Measurements from ENCODE around the gene ELP5.

ELP5 gene

GRCh38 chr17:7219229-7219811 is 32.7 kb upstream of the ELP5 start:
- no peak for DNase-seq

DNA sequence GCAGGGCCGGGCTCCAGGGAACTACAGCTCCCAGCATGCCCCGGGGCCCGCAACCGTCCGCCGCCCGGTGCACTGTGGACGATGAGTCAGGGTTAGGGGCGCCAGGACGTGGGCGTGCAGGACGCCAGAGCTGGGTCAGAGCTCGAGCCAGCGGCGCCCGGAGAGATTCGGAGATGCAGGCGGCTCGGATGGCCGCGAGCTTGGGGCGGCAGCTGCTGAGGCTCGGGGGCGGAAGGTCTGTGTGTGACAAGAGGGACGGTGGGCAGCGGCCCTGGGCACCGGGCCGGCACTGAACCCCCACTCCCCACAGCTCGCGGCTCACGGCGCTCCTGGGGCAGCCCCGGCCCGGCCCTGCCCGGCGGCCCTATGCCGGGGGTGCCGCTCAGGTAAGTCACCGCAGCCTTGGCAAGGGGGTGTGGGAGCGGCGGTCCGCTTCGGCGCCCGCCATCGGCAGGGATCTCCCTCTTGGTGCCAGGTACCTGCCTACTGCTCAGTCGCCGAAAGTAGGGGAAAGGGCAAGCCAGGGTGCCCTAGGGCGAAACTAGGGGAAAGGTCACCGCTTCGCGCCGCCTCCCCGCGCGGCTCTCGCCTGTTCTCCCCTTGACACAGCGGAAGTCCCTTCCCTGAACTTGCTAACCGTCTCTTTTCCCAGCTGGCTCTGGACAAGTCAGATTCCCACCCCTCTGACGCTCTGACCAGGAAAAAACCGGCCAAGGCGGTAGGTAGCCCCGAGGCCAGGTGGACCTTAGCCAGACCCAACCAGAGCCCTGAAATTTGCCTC is 32.0 kb upstream of the ELP5 start, which contains the start of the genes ACADVL and DLG4:
ACADVL (plus strand) TSS at position 127 of the 781 bp plus-strand sequence; CDS start at position 174, 47 bp downstream.
DLG4 (minus strand) TSS at position 25 of the 781 bp plus-strand sequence.
- peak; percentile 75 for DNase-seq

DNA sequence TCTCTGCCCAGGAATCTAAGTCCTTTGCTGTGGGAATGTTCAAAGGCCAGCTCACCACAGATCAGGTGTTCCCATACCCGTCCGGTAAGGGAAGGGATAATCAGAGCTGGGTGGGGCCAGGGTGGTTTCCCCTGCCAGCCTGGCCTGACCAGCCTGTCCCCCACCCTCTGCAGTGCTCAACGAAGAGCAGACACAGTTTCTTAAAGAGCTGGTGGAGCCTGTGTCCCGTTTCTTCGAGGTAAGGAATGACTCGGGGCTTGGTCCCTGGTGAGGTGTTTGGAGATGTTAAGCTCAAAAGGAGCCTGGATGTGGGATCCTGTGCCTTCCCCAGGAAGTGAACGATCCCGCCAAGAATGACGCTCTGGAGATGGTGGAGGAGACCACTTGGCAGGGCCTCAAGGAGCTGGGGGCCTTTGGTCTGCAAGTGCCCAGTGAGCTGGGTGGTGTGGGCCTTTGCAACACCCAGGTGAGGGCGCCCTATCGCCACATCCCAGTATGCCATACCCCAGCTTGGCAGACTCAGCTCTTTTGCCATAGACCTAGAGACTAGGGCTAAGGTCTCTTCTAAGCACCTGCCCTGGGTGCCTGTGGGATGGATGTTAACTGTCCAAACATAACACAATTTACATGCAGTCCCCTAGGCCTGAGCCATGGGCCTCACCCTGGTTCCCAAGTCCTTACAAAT is 31.3 kb upstream of the ELP5 start:
- DNase-seq: peak; percentile 59

GRCh38 chr17:7221278-7222092 is 30.5 kb upstream of the ELP5 start:
- DNase-seq: no peak

DNA sequence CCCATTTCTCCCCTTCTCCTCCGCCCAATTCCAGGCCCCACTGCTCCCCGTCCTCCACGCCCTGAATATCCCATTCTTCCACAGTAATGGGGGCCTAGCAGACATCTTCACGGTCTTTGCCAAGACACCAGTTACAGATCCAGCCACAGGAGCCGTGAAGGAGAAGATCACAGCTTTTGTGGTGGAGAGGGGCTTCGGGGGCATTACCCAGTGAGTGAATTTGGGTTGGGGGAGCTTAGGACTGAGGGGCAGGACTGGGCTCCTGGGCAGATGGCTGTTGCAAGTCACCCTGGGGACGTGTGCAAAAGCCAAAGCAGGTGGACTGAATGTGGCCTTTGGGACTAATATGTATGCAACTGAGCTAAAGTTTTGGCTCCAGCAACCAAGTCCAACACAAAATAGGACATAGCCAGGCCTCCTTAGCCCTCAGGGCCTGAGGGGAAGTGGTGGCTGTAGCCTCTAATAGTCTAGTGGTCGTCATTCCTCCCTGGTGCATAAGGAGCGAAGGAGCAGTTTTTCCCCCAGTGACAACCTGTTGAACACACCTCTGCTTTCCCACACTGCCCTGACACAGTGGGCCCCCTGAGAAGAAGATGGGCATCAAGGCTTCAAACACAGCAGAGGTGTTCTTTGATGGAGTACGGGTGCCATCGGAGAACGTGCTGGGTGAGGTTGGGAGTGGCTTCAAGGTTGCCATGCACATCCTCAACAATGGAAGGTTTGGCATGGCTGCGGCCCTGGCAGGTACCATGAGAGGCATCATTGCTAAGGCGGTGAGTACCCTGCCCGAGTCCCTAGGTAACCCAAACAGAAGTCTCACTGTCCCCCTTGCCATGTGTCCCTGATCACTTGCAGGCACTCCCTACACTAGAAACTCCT is 29.7 kb upstream of the ELP5 start:
- DNase-seq: no peak

DNA sequence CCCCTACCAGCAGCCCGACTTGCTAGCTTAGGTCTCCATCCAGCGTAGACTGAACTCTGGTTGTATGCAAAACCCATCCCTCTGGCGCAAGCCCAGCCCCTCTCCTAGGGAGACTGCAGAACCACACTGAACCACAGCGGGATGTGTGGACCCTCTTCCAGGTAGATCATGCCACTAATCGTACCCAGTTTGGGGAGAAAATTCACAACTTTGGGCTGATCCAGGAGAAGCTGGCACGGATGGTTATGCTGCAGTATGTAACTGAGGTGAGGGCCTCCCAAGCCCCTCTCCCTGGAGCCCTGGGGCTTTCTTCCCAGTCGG is 29.1 kb upstream of the ELP5 start:
- DNase-seq: no peak

DNA sequence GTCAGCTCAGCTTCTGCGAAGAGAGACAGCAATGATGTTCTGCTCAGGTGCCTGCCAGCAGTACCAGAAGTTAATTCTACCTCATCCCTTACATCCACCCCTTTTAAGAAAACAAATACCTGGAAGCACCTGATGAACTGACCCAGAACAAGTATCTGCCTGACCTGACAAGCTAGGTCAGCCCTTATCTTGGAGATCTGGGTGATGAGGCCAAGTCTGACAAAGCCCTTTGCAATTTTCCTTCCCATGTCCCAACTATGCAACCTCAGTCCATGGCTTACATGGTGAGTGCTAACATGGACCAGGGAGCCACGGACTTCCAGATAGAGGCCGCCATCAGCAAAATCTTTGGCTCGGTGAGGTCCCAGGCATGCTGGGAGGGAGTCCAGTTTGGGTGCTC is 28.6 kb upstream of the ELP5 start:
- no peak for DNase-seq

DNA sequence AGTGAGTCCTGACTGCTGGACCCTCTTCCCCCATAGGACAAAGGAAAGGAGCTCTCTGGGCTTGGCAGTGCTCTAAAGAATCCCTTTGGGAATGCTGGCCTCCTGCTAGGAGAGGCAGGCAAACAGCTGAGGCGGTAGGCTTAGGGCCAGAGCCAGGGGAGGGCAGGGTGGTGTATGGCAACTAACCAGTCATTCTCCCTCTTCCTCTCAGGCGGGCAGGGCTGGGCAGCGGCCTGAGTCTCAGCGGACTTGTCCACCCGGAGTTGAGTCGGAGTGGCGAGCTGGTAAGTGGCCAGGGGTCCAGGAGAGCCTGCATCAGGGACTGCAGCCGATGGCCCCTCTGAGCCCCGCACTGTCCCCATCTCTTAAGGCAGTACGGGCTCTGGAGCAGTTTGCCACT is 27.9 kb upstream of the ELP5 start:
- DNase-seq: no peak

GRCh38 chr17:7224661-7225111 is 27.3 kb upstream of the ELP5 start:
- DNase-seq: no peak

DNA sequence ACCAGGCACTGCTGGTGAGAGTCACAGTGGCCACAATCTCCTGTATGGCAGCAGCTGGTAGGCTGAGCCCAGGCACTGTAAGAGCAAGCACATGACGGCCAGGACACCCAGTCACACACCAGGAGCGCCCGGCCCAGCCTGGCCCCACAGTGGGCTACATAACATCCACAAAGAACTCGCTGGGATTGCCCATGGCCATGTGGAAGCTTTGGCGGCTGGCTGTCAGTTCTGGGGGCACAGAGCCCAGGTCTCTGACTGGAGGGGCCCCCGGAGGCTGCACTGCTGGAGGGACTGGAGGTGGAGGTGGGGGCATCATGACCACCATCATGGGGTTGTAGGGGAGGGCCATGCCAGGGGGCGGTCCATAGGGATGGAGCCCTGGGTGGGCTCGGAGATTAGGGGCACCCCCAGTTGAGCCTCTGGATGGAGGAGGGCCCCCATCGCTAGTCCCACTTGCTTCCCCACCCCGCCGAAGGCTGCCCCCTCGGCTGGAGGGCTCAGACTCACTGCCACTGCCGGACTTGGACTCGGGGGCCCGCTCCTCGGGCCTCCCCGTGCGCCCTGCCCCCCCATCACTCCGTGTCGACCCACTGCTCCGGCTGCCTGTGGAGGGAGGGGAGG is 26.2 kb upstream of the ELP5 start:
- no peak for DNase-seq

DNA sequence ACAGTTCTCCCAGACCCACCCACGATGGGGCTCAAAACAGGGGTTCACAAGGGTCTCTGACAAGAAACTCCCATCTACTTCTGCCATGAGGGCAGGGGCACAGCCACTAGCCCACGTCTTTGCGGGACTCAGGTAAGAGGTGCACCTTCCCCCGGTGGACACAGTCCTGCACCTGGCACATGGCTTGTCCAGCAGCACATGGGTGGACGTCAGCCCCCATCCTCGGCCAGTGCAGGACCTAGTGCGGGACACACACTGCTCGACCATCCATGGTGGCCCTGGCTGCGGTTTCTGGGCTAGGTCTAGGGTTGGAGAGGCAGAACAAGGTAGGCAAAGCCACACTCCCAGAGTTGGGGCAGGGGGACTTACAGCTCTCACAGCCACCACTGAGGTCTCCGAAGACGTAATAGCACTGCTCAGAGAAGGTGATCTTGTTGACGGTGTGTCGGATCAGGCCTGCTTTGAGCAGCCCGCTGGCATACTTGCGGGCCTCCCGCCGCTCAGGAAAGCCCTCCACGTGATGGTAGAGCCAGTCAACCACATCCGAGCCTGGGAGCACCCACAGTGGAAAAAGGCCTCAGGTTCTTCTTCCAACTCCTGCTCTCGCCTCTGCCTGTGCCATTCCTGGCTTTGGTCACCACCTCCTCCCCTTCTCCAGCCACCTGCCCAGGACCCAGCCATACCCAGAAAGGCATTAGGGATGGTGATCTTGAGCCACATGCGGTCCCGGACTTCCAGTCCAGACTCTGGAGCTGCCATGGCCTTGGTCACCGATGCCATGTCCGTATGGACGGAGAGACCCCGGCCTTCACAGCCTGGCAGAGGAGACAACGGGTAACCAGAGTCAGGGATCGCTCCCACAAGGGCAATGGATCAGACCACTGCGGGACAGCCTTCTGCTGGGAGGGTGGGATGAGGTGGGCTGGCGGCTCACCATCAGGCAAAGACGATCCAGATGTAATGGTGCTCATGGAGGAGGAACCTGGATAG is 25.0 kb upstream of the ELP5 start:
- no peak for DNase-seq

DNA sequence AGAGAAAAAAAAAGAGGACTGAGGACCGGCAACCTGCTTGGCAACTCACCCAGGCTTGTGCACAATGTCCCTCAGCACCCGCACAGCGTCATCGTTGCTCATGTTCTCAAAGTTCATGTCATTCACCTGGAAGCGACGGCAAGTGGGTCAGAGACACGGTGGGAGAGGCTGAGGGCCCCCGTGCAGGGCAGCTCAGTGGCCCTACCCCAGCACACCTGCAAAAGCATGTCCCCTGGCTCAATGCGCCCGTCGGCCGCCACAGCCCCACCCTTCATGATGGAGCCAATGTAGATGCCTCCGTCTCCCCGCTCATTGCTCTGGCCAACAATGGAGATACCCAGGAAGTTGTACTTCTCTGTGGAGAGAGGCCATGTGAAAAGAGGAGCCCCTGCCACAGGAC is 23.1 kb upstream of the ELP5 start:
- no peak for DNase-seq

DNA sequence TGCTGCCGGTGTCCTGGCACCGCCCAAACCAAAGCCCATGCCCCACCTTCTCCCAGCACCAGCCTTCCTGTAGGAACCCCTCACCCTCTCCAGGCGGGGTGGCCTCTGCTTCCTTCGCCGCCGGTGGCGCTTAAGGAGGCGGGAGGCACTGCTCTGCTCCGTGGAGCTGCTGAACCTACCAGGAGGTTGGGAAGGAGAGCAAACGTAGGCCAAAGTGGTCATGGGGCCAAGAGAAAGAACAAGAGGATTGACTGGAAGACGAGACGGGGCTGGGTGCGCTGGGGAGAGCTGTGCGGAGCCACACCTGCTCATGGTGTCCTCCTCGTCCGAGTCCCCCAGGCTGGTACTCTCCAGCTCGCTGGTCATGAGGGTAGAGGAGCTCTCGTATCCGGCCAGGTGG is 22.5 kb upstream of the ELP5 start:
- no peak for DNase-seq

- no peak for DNase-seq
Measured at GRCh38 chr17:7232114-7232513, 19.9 kb upstream of the ELP5 start.

- no peak for DNase-seq
Measured at GRCh38 chr17:7233701-7234082, 18.3 kb upstream of the ELP5 start.

- DNase-seq: peak; percentile 90
Measured at GRCh38 chr17:7234083-7234951, 17.7 kb upstream of the ELP5 start, which contains the start of gene DVL2. TSS of gene DVL2 (minus strand) at chr17:7234517. CDS start at chr17:7234262, 255 bp downstream.

DNA sequence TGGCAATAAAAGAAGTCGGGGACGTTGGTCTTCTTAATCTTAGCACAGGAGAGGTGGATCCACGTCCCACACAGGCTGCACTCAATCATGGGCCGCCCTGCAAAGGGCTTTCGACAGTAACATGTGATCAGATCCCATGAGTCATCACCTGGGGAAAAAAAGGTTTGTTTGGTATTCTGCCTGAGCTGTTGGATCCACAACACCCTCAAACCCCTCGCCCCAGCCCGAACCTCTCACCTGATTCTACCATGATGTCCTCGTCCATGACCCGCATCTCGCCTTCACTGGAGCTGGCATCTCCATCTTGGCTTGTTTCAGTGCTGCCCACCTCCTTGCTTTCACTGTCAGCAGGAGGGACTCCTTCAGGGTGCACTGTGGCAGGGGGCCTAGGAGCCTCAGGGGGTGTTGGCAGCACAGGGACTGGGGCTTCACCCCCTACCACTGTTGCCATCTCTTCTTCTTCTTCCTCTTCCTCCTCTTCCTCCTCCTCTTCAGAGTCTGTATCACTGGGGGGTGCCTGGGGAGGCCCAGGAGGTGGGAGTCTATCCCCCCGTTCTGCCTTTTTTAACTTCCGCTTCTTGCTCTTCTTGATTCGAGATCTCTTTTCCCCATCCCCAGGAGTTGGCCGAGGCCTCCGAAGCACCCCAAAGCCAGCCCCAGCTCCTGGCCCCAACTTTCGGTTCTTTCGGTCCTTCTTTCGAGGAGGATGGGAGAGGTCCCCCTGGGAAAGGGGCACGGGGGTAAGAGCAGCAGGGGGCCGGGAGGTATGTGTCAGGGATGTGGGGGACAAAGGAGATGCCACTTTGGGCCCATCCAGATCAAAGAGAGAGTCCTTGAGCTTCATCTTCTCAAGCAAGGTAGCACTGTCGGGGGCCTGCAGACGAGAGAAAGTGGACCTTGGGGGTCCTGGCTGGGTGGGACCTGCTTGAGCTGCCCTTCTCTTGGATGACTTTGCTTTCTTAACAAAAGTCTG is 16.0 kb upstream of the ELP5 start:
- DNase-seq: no peak

- DNase-seq: no peak
Measured at GRCh38 chr17:7236808-7237207, 15.2 kb upstream of the ELP5 start.
